Loucy (cell line): ENCODE measurements around the gene HOTAIR.

ENCODE experiments used
- H2AFZ ChIP-seq: fragments of 200-600 bp; sonication (generic); 2 replicates; pipeline ENCODE4 v1.6.0; 2016; ENCODE audit warnings: antibody characterized with exemption, mild to moderate bottlenecking, low read length, moderate library complexity
- H3F3A ChIP-seq: fragments of 200-600 bp; 2 replicates; pipeline ENCODE4 v1.6.0; 2016; ENCODE audit warnings: antibody characterized with exemption, low read depth, mild to moderate bottlenecking
- H3K27me3 ChIP-seq: fragments of 200-600 bp; sonication (generic); 2 replicates; pipeline ENCODE4 v1.6.1; 2014; ENCODE audit warnings: low read length, mild to moderate bottlenecking; ENCODE audit not compliant: insufficient read depth, poor library complexity, severe bottlenecking
- H3K36me3 ChIP-seq: fragments of 200-600 bp; sonication (generic); 2 replicates; pipeline ENCODE4 v1.6.1; 2016; ENCODE audit warnings: low read length; ENCODE audit not compliant: insufficient read depth
- H3K4me1 ChIP-seq: fragments of 200-600 bp; sonication (generic); 2 replicates; pipeline ENCODE4 v1.5.1; 2014; ENCODE audit warnings: low read length, mild to moderate bottlenecking; ENCODE audit not compliant: insufficient read depth, poor library complexity, severe bottlenecking
- H3K4me2 ChIP-seq: fragments of 200-600 bp; sonication (generic); 2 replicates; pipeline ENCODE4 v1.6.0; 2014; ENCODE audit warnings: antibody characterized with exemption, low read length, low read depth, mild to moderate bottlenecking; ENCODE audit not compliant: poor library complexity, severe bottlenecking
- H3K4me3 ChIP-seq: fragments of 200-600 bp; sonication (generic); 2 replicates; pipeline ENCODE4 v1.5.1; 2014; ENCODE audit warnings: low read length, mild to moderate bottlenecking, mixed read lengths; ENCODE audit not compliant: poor library complexity, severe bottlenecking
- H3K79me2 ChIP-seq: fragments of 200-600 bp; sonication (generic); 2 replicates; pipeline ENCODE4 v1.6.1; 2014; ENCODE audit warnings: low read length; ENCODE audit not compliant: insufficient read depth
- H3K9ac ChIP-seq: fragments of 200-600 bp; sonication (generic); 2 replicates; pipeline ENCODE4 v1.6.0; 2014; ENCODE audit warnings: mild to moderate bottlenecking, low read depth, low read length, moderate library complexity; ENCODE audit not compliant: poor library complexity, severe bottlenecking
- H3K9me2 ChIP-seq: fragments of 200-600 bp; sonication (generic); replicated peaks from 2 replicates; pipeline ENCODE4 v1.6.1; 2016; ENCODE audit warnings: low read depth, low read length, mixed read lengths
- H3K9me3 ChIP-seq: fragments of 200-600 bp; sonication (generic); 2 replicates; pipeline ENCODE4 v1.6.1; 2014; ENCODE audit warnings: mild to moderate bottlenecking, antibody characterized with exemption, low read length, low read depth; ENCODE audit not compliant: insufficient read depth
- H4K20me1 ChIP-seq: fragments of 200-600 bp; sonication (generic); 2 replicates; pipeline ENCODE4 v1.6.0; 2014; ENCODE audit warnings: antibody characterized with exemption, low read length, mild to moderate bottlenecking; ENCODE audit not compliant: insufficient read depth, poor library complexity, severe bottlenecking
- CTCF ChIP-seq: fragments of 200-600 bp; sonication (generic); conservative IDR thresholded peaks from 2 replicates; pipeline ENCODE4 v1.5.1; 2014; ENCODE audit warnings: mild to moderate bottlenecking, antibody characterized with exemption, low read length
- EZH2phosphoT487 ChIP-seq: fragments of 200-600 bp; IDR thresholded peaks from 2 replicates; pipeline ENCODE4 v1.6.1; 2018; ENCODE audit warnings: antibody characterized with exemption, mild to moderate bottlenecking, moderate library complexity, borderline replicate concordance

The HOTAIR gene

GRCh38 chr12:54019091-54019811, 44.5 kb upstream of the HOTAIR start:
- peaks cover 65% of the 10 kb centered on the region for H3K4me1 ChIP-seq
- H2AFZ ChIP-seq: no peak overlapping the region
- H3F3A ChIP-seq: peaks cover 10% of the 10 kb centered on the region
- no peaks in the 10 kb centered on the region for H3K9me3 ChIP-seq
- no peaks in the 10 kb centered on the region for H3K36me3 ChIP-seq
- peaks cover 49% of the 10 kb centered on the region for H4K20me1 ChIP-seq
- peak overlapping the region; percentile 85 for H3K4me2 ChIP-seq
- no peak for TF ChIP-seq EZH2phosphoT487
- no peaks in the 10 kb centered on the region for H3K27me3 ChIP-seq
- peaks cover 70% of the 10 kb centered on the region for H3K79me2 ChIP-seq
- peak overlapping the region; percentile 99 for H3K9ac ChIP-seq
- peak overlapping the region; percentile 95 for H3K4me3 ChIP-seq
- no peaks in the 10 kb centered on the region for H3K9me2 ChIP-seq

- no peaks in the 10 kb centered on the region for H3K27me3 ChIP-seq
Measured at GRCh38 chr12:54018468-54018984, 43.8 kb upstream of the HOTAIR start.

GRCh38 chr12:54017878-54018467, 43.2 kb upstream of the HOTAIR start:
- Histone ChIP-seq H4K20me1 (peaks cover 37% of the 10 kb centered on the region), H3K4me2 (peak overlapping the region; percentile 85), H3K4me3 (peak overlapping the region; percentile 95), H3K79me2 (peaks cover 57% of the 10 kb centered on the region), H3K36me3 (no peaks in the 10 kb centered on the region), H3K4me1 (peaks cover 64% of the 10 kb centered on the region), H2AFZ (0 out of 2 replicates have a peak overlapping the region, but pooled peaks have one; percentile 37), H3F3A (peaks cover 10% of the 10 kb centered on the region), H3K9me2 (no peaks in the 10 kb centered on the region), H3K9me3 (no peaks in the 10 kb centered on the region), H3K9ac (peak overlapping the region; percentile 99), H3K27me3 (no peaks in the 10 kb centered on the region)
- TF ChIP-seq CTCF: no peak

More at GRCh38 chr12:54018468-54018984, 43.8 kb upstream of the HOTAIR start:
- Histone ChIP-seq H3F3A (peaks cover 10% of the 10 kb centered on the region), H3K36me3 (no peaks in the 10 kb centered on the region), H3K4me2 (peak overlapping the region; percentile 85), H3K4me3 (peak overlapping the region; percentile 95), H3K9ac (peak overlapping the region; percentile 99), H2AFZ (0 out of 2 replicates have a peak overlapping the region, but pooled peaks have one; percentile 37), H4K20me1 (peaks cover 42% of the 10 kb centered on the region), H3K9me2 (no peaks in the 10 kb centered on the region), H3K79me2 (peaks cover 63% of the 10 kb centered on the region), H3K4me1 (peaks cover 64% of the 10 kb centered on the region), H3K9me3 (no peaks in the 10 kb centered on the region)
- no peak for TF ChIP-seq EZH2phosphoT487
- no peak for TF ChIP-seq CTCF
